KMS-11 (cell line): ENCODE results near the gene FUS.
"Not testable (repeated sequence)": the region's sequence is repeated elsewhere in the genome, so short reads cannot be mapped to it uniquely, and the experiment has no call there.

ENCODE experiments used
- H2AFZ ChIP-seq: fragments of 200-600 bp; sonication (generic); 2 replicates; pipeline ENCODE4 v1.6.1; 2016; ENCODE audit warnings: antibody characterized with exemption, mixed run types, low read depth
- H3K27ac ChIP-seq: fragments of 200-600 bp; sonication (generic); 2 replicates; pipeline ENCODE4 v1.6.1; 2016; ENCODE audit warnings: mild to moderate bottlenecking, mixed run types
- H3K27me3 ChIP-seq: fragments of 200-600 bp; sonication (generic); 2 replicates; pipeline ENCODE4 v1.6.1; 2017; ENCODE audit warnings: mild to moderate bottlenecking, low read depth, mixed run types, moderate library complexity; ENCODE audit not compliant: insufficient read depth
- H3K36me3 ChIP-seq: fragments of 200-600 bp; sonication (generic); 2 replicates; pipeline ENCODE4 v1.6.1; 2017; ENCODE audit warnings: mild to moderate bottlenecking, mixed run types; ENCODE audit not compliant: insufficient read depth
- H3K4me1 ChIP-seq: fragments of 200-600 bp; sonication (generic); 2 replicates; pipeline ENCODE4 v1.6.1; 2016; ENCODE audit warnings: mild to moderate bottlenecking, low read depth, mixed run types; ENCODE audit not compliant: poor library complexity, severe bottlenecking
- H3K4me2 ChIP-seq: fragments of 200-600 bp; sonication (generic); 2 replicates; pipeline ENCODE4 v1.7.0; 2016; ENCODE audit warnings: mild to moderate bottlenecking, mixed run types
- H3K4me3 ChIP-seq: fragments of 200-600 bp; sonication (generic); IDR thresholded peaks from 2 replicates; pipeline ENCODE4 v1.6.1; 2017; ENCODE audit warnings: low read depth, low read length, mixed read lengths; ENCODE audit not compliant: insufficient read depth
- H3K79me2 ChIP-seq: fragments of 200-600 bp; sonication (generic); 2 replicates; pipeline ENCODE4 v1.6.1; 2016; ENCODE audit warnings: low read depth, mixed run types; ENCODE audit not compliant: insufficient read depth
- H3K9ac ChIP-seq: fragments of 200-600 bp; sonication (generic); 2 replicates; pipeline ENCODE4 v1.6.1; 2016; ENCODE audit warnings: mild to moderate bottlenecking, mixed run types
- H4K20me1 ChIP-seq: fragments of 200-600 bp; sonication (generic); 2 replicates; pipeline ENCODE4 v1.6.1; 2016; ENCODE audit warnings: mild to moderate bottlenecking, mixed run types; ENCODE audit not compliant: insufficient read depth
- CTCF ChIP-seq: fragments of 200-600 bp; sonication (generic); conservative IDR thresholded peaks from 2 replicates; pipeline ENCODE4 v1.6.1; 2017; ENCODE audit warnings: low read depth, mild to moderate bottlenecking, antibody characterized with exemption, low read length, moderate library complexity, mixed read lengths

Gene FUS

DNA sequence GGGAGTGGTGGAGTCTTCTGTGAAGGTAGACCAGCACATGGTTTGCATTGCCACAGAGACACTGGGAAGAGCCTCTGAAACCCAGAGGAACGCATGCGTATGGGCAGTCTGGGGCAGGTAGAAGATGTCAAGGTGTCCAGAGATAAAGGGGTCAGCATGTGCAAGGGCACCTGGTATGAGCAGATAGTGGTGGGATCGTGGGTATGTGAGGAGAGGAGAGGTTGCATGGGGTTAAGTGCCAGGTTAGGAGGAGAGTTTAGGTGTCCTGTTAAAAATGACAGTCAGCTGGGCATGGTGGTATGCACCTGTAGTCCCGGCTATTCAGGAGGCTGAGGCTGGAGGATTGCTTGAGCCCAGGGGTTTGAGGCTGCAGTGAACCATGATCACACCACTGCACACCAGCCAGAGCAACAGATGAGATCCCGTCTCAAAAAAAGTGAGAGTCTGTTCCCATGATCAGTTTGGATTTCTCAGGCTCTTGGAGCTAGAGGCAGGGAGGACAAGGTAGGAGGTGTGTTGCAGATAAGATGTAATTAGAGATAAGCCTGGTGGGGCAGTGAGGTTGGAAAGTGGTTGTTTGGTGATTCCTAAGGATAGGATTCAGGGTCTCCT lies 19.6 kb downstream of the FUS start:
- H3K36me3 ChIP-seq: peaks cover 3% of the 10 kb centered on the region; the same call in 1 of the 2 replicates
- no peak overlapping the region; the same call in 1 of the 2 replicates for H3K27ac ChIP-seq
- no peak overlapping the region for H3K4me2 ChIP-seq
- no peaks in the 10 kb centered on the region for H3K27me3 ChIP-seq
- no peak for TF ChIP-seq CTCF
- H3K4me3 ChIP-seq: no peak overlapping the region
- H3K4me1 ChIP-seq: peaks cover 35% of the 10 kb centered on the region
- H3K79me2 ChIP-seq: no peaks in the 10 kb centered on the region
- no peak overlapping the region for H3K9ac ChIP-seq
- no peaks in the 10 kb centered on the region; the same call in 1 of the 2 replicates for H4K20me1 ChIP-seq
- H2AFZ ChIP-seq: no peak overlapping the region

DNA sequence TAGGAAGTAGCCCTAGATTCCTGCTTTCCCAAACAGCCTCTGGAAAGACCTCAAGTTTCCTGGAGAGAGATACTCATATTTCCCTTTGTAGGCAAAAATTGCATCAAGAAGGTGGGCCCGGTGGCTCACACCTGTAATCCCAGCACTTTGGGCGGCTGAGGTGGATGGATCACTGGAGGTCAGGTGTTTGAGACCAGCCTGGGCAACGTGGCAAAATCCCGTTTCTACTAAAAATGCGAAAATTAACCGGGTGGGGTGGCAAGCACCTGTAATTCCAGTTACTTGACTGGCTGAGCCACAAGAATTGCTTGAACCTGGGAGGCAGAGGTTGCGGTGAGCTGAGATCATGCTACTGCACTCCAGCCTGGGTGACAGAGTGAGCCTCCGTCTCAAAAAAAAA lies 20.2 kb downstream of the FUS start:
- H3K4me3 ChIP-seq, H2AFZ ChIP-seq, H3K36me3 ChIP-seq, H3K79me2 ChIP-seq, H3K4me2 ChIP-seq, H4K20me1 ChIP-seq, H3K27me3 ChIP-seq, H3K9ac ChIP-seq: not testable (repeated sequence)
- peak overlapping the region; percentile 21; the same call in 1 of the 2 replicates for H3K27ac ChIP-seq
- peaks cover 35% of the 10 kb centered on the region for H3K4me1 ChIP-seq

GRCh38 chr16:31200821-31201568 lies 21.1 kb downstream of the FUS start:
- H3K27ac ChIP-seq: peak overlapping the region; percentile 7; the same call in 1 of the 2 replicates
- H3K4me2 ChIP-seq: peak overlapping the region; percentile 77
- no peaks in the 10 kb centered on the region for H3K27me3 ChIP-seq
- TF ChIP-seq CTCF: 0 out of 2 replicates have a peak, but pooled peaks have one; percentile 19
- H3K4me3 ChIP-seq: no peak overlapping the region
- H3K36me3 ChIP-seq: no peaks in the 10 kb centered on the region
- peaks cover 35% of the 10 kb centered on the region for H3K4me1 ChIP-seq
- H2AFZ ChIP-seq: no peak overlapping the region
- H3K9ac ChIP-seq: peak overlapping the region; percentile 73; the same call in 1 of the 2 replicates
- H4K20me1 ChIP-seq: no peaks in the 10 kb centered on the region
- H3K79me2 ChIP-seq: no peaks in the 10 kb centered on the region

DNA sequence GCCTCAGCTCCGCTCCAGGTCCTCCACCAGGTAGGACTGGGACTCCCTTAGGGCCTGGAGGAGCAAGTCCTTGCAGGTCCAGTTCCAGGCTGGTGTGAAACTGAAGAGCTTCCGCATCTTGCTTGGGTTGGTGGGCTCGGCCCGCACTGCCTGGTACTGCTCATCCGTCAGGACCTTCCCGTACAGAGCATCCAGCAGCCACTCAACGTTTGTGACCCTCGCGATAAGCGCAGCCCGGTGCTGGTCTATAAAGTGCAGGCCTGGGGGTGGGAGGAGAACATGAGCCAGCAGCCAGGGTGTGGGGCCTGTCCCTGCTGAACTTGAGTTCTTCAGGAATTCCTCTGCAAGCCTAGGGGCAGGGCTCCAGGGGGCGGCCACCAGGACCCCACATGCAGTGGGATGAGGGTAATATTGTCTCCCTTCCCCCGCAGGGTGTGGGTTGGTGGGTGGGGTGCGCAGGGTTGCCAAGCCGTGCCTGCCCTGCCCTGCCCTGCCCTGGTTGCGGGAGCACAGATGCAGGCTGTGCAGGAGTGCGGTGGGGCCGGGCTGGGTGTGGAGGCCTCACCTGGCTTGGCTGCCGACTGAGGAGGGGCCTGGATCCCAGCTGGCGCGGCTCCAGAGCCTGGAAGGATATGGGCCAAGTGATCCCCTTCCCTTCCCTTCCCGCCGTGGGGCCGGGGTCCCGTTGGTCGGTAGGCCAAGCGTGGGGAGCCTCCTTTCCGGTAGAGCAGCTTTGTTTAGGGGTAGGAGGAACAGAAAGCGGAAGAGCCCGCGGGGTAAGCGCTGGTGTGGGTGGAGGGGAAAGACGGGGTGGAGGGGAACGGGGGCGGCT lies 21.9 kb downstream of the FUS start:
- H3K4me1 ChIP-seq: peaks cover 35% of the 10 kb centered on the region
- peak overlapping the region; percentile 73; the same call in 1 of the 2 replicates for H3K9ac ChIP-seq
- no peak overlapping the region for H3K4me3 ChIP-seq
- H3K79me2 ChIP-seq: no peaks in the 10 kb centered on the region
- peak overlapping the region; percentile 66; the same call in 1 of the 2 replicates for H3K27ac ChIP-seq
- H3K4me2 ChIP-seq: peak overlapping the region; percentile 77
- H3K27me3 ChIP-seq: no peaks in the 10 kb centered on the region
- peak overlapping the region; percentile 90 for H2AFZ ChIP-seq
- H3K36me3 ChIP-seq: no peaks in the 10 kb centered on the region
- H4K20me1 ChIP-seq: no peaks in the 10 kb centered on the region
- TF ChIP-seq CTCF: no peak
